Islet precursor cell (in vitro differentiated cells): Measurements from ENCODE around the gene KRT85.

Experiments used
- DNase-seq: peaks from one replicate; pipeline ENCODE4 v3.0.0-alpha.2; 2018

The KRT85 gene

DNA sequence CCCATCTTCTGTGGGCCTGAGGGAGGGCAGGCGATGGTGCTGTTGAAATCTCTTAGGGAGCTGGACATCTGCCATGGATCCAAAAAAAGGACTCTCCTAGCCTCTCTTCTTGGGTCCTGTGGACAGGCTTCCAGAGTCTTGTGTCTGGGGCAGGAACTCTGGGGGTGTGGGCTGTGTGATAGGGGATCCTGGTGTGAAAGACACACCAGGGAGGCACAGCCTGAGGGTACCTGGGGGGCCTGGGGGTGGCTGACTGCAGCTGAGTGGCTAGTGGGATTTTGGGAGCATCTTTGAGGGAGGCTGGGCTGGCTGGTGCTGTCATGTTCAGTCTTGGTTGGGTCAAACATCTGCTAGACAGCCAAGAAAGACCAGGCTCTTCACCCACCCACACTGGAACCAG, 44.3 kb downstream of the KRT85 start:
- DNase-seq: no peak

- DNase-seq: no peak
These were observed 45.2 kb downstream of the KRT85 start for GRCh38 chr12:52322069-52322468.

- DNase-seq: no peak
These were observed 45.9 kb downstream of the KRT85 start for GRCh38 chr12:52321418-52321817.

DNA sequence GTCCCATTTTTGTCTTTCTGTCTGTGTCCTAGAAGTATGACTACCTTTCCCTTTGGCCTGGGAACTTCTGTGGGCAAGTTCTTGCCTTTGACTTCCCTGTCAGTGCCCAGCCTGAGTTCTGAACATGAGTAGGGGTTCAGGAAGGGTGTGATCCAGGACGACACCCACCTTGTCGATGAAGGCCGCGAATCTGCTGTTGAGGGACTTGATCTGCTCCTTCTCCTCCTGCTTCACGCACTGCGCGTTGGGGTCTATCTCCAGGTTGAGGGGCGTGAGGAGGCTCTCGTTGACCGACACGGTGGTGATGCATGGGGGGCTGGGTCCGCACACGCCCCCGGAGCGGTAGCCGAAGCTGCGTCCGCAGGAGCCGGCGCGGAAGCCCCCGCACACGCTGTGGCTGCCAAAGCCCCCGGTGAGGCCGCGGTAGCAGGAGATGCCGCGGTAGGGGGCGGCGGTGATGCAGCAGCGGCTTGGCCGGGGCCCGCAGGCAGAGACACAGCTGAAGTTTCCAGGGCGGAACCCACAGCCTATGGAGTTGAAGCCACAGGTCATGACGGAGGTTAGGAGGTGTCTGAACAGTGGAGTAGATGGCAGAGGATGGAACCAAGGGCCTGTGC, 46.4 kb downstream of the KRT85 start, which contains the start of gene KRT83:
TSS of gene KRT83 (minus strand) at position 615 of the 617 bp plus-strand sequence. CDS start at position 552, 63 bp downstream.
- DNase-seq: no peak

DNA sequence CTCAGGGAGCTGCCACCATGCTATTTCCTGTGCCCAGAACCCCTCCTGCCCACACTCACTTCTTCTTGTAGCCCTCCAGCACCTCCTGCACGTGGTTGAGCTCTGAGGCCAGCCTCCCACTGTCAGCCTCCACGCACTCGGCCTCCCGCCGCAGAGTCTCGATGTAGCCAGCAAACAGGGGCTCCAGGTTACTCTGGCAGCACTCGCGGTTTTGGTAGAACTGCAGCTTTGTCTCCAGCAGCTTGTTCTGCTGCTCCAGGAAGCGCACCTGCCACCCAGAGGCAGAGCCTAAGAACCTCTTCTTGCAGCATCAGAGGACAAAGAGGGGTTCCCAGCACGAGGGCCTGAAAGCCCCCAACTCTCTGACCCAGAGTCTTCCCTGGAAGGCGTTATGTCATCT, 48.2 kb downstream of the KRT85 start:
- DNase-seq: peak; percentile 60

GRCh38 chr12:52318241-52318990, 48.9 kb downstream of the KRT85 start:
- DNase-seq: no peak

DNA sequence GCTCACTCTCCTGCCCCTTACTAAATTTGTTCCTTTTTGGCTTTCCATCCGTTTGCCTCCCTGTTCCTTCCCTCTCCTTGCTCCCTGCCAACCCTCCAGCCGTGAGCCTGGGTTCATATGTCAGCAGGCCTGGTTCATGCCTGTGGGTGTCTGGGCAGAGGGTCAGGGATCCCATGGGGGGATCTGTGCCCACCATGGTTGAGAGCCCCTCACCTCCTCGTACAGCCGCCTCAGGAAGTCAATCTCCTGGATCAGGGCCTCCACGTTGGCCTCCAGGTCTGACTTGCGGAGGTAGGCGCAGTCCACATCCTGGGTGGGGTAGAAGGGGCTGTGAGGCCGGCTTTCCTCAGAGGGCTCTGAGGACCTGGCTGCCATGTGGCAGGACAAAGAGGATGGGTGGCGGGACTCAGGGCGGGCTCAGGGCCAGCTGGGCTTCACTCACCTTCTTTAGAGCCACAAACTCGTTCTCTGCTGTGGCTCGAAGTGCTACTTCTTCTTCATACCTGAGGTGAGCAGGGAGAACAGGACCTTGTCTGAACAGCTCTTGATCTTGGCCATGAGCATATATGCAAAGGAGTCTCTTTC, 49.7 kb downstream of the KRT85 start:
- peak; percentile 46 for DNase-seq

DNA sequence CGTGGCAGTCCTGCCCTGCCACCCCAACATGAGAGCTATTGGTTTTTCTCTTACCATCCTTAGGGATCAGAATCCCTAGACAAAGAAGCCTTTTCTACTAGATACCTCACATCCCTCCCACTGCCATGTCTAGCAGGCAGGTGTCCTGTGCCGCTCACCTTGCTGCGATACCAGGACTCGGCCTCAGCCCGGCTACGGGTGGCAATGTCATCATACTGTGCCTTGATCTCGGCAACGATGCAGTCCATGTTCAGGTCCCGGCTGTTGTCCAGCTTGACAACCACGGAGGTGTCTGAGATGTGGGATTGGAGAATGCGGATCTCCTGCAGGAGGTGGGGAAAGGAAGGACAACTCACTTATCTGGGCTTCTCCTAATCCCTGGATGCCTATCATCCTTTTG, 50.6 kb downstream of the KRT85 start:
- DNase-seq: peak; percentile 51

DNA sequence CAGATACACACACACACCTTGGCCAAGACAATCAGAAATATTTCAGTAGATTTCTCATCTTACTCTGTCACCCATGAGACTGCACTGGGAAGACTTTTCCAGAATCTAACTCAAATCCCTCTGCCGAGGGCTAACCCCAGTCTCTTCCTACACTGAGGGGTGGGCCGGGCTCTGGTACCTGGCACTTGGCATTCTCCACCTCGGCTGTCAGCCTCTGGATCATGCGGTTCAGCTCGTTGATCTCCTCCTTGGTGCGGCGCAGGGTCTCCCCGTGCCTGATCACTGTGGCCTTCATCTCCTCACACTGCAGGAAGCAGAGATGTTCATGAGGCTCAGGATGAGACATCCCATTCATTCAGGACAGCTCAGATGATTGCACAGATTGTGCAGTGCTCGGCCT, 51.0 kb downstream of the KRT85 start:
- no peak for DNase-seq

DNA sequence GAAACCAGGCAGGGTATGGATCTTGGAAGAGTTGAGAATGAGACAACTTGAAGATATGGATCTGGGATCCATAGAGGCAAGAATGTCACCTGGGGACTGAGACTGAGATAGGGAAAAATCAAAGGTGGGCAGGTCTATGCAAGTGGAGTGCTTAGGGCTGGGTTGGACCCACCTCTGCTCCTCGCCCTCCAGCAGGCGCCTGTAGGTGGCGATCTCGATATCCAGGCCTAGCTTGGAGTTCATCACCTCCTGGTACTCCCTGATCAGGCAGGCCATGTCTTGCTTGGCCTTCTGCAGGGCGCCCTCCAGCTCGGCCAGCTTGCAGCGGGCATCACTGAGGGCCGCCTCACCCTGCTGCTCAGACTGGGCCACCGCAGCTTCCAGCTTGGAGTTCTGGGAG, 51.6 kb downstream of the KRT85 start:
- DNase-seq: peak; percentile 83

DNA sequence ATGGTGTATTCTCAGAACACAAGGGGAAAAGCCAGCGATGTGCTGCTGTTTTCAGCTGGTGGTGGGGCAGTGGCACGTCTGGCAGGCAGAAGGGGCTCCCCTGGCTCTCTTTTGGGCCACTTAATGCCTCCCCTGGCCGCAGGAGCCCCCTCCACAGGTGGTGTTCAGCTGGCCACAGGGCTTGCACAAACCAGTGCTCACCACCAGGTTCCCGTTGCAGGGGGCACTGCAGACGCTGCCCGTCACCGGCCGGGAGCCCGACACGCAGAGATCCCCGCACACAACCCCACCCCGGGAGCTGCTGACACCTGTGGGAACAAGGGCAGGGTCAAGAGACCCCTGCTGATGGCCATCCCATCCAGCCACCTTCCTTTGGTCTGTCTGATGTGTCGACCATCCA, 52.8 kb downstream of the KRT85 start:
- peak; percentile 45 for DNase-seq

DNA sequence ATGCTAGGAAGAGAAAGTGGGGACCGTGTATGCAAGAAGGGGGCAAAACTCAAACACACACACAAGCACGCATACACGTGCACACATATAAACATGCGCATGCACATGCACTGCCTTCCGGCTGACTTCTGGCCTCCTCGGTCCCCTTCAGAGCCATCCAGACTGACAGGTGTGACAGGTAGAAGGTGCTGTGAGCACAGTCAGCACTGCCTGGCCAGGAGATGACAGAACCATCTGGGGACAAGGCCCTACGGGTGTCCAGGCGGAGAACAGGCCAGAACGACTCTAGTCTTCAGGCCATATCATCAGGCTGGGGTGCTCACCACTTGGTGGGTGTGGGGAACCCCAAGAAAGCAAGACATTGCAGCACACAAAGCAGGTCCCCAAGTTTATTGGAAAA, 53.4 kb downstream of the KRT85 start:
- peak; percentile 51 for DNase-seq

GRCh38 chr12:52313461-52313860, 53.8 kb downstream of the KRT85 start:
- DNase-seq: peak; percentile 48

DNA sequence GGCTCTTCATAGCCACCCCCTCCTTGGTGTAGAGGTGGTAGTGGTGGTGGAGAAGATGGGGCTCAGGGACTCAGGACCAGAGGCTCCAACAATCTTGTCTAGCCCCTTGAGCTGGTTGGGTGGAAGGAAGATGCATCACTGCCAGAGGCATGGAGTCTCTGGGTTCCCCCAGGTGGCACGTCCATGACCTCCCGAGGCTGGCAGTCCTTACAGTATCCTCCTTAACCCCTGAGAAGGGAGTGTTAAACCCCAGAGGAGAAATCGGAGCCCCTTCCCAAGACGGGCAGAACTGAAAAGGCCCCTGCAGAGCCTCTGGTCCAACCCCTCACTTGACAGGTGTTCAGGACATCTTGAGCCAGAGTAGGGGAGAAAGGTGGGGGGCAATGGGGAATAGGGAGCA, 55.2 kb downstream of the KRT85 start:
- peak; percentile 31 for DNase-seq

DNA sequence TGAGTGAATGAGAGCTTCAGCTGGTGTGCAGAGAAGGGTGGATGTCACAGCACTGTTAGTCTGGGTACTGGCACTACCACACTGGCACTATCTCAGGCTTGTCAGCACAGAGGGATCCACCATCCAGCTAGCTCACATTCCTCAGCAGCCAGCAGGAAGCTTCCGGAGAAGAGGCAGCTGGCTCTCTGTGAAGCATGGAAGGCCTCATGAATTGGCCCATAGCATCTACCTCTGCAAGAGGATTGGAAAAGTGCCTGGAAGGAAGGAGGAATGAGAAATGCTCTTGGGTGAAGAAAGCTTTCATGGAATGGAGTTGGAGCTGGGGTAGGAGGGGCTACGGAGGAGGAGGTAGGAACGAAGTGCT, 56.0 kb downstream of the KRT85 start:
- DNase-seq: no peak

GRCh38 chr12:52310622-52311284, 56.5 kb downstream of the KRT85 start:
- DNase-seq: no peak
